ENCODE data around the gene USP1.

DNA sequence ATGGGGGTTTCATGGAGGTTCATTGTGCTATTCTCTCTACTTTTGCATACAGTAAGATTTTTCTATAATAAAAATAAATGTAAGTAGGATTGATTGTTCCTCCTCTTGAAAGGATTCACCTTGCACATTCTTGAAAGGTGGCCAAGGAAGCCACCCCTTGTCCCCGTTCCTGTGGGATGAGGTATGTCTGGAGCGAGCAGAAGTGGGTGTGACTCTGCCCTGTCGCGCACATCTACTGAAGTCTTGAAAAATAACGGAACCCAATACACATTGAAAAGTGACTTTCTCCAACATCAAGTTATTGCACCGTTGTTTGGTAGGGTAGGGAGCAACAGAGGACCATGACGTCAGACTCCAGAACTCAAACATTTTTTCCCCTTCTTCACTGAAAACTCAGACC lies 46.8 kb upstream of the USP1 start:
- TF ChIP-seq, protein P1, sequence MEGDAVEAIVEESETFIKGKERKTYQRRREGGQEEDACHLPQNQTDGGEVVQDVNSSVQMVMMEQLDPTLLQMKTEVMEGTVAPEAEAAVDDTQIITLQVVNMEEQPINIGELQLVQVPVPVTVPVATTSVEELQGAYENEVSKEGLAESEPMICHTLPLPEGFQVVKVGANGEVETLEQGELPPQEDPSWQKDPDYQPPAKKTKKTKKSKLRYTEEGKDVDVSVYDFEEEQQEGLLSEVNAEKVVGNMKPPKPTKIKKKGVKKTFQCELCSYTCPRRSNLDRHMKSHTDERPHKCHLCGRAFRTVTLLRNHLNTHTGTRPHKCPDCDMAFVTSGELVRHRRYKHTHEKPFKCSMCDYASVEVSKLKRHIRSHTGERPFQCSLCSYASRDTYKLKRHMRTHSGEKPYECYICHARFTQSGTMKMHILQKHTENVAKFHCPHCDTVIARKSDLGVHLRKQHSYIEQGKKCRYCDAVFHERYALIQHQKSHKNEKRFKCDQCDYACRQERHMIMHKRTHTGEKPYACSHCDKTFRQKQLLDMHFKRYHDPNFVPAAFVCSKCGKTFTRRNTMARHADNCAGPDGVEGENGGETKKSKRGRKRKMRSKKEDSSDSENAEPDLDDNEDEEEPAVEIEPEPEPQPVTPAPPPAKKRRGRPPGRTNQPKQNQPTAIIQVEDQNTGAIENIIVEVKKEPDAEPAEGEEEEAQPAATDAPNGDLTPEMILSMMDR (IDR thresholded peaks at IDR 0.05), result no peak
- TF ChIP-seq POLR2AphosphoS5 (IDR thresholded peaks at IDR 0.05; ENCODE audit: low read depth, low read length), result no peak
- no peak for TF ChIP-seq SIN3A (IDR thresholded peaks at IDR 0.05; ENCODE audit: borderline replicate concordance, insufficient read depth, low read depth, low read length)
- TF ChIP-seq, protein P2, sequence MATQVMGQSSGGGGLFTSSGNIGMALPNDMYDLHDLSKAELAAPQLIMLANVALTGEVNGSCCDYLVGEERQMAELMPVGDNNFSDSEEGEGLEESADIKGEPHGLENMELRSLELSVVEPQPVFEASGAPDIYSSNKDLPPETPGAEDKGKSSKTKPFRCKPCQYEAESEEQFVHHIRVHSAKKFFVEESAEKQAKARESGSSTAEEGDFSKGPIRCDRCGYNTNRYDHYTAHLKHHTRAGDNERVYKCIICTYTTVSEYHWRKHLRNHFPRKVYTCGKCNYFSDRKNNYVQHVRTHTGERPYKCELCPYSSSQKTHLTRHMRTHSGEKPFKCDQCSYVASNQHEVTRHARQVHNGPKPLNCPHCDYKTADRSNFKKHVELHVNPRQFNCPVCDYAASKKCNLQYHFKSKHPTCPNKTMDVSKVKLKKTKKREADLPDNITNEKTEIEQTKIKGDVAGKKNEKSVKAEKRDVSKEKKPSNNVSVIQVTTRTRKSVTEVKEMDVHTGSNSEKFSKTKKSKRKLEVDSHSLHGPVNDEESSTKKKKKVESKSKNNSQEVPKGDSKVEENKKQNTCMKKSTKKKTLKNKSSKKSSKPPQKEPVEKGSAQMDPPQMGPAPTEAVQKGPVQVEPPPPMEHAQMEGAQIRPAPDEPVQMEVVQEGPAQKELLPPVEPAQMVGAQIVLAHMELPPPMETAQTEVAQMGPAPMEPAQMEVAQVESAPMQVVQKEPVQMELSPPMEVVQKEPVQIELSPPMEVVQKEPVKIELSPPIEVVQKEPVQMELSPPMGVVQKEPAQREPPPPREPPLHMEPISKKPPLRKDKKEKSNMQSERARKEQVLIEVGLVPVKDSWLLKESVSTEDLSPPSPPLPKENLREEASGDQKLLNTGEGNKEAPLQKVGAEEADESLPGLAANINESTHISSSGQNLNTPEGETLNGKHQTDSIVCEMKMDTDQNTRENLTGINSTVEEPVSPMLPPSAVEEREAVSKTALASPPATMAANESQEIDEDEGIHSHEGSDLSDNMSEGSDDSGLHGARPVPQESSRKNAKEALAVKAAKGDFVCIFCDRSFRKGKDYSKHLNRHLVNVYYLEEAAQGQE (IDR thresholded peaks at IDR 0.05; ENCODE audit: insufficient read depth in 1 of 2, low read depth in 2 of 2, low read length in 1 of 2), result no peak
- TF ChIP-seq TCF7L2 (IDR thresholded peaks at IDR 0.05; ENCODE audit: low read depth, low read length), result no peak
